HG03521 (cell line): ENCODE data around the gene RAG1.

Source experiments
- ATAC-seq: cut with Tn5 transposase; IDR thresholded peaks from one replicate; pipeline ENCODE4 v1.9.1; 2021; ENCODE audit warnings: mild to moderate bottlenecking, moderate library complexity; ENCODE audit not compliant: unreplicated experiment

Gene RAG1

DNA sequence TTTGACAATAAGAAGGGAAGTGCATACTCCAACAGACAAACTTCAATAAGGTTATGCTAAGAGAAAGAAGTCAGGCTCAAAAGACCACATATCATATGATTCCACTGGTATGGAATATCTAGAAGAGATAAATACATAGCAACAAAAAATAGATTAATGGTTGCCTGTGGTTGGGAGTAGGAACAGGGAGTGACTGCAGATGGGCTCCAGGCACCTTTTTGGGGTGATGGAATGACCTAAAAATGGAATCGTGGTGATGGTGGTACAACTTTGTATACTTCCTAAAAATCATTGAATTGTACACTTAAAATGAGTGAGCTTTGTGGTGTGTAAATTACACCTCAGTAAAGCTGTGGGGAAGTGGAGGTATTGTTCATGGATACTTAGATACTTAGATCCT lies 59.2 kb downstream of the RAG1 start:
- no peak for ATAC-seq

- no peak for ATAC-seq
Measured at GRCh38 chr11:36627471-36627870, 59.7 kb downstream of the RAG1 start.

- ATAC-seq: no peak
Measured at GRCh38 chr11:36628141-36628540, 60.3 kb downstream of the RAG1 start.

GRCh38 chr11:36628765-36629244 lies 61.0 kb downstream of the RAG1 start:
- no peak for ATAC-seq
